ENCODE data around the gene DCST2.

- TF ChIP-seq POLR2AphosphoS5 (IDR thresholded peaks at IDR 0.05; ENCODE audit: low read depth) (no peak), CTCF (IDR thresholded peaks at IDR 0.05; ENCODE audit: insufficient read depth, low read length) (no peak), REST (IDR thresholded peaks at IDR 0.05; ENCODE audit: insufficient replicate concordance, low read depth) (no peak), GABPA (IDR thresholded peaks at IDR 0.05; ENCODE audit: low read depth) (no peak)
Observed at GRCh38 chr1:154978360-154978759, 55.2 kb downstream of the DCST2 start.
